ENCODE data around the gene EXOC4. TPM values are rescaled to one million over a fixed set of nuclear protein-coding genes. Genes with fewer than 3 reads are reported as not detected.

Gene EXOC4
- total RNA-seq, 4 donors from 2014 or later: 82.4 to 204 (median 128) TPM

DNA sequence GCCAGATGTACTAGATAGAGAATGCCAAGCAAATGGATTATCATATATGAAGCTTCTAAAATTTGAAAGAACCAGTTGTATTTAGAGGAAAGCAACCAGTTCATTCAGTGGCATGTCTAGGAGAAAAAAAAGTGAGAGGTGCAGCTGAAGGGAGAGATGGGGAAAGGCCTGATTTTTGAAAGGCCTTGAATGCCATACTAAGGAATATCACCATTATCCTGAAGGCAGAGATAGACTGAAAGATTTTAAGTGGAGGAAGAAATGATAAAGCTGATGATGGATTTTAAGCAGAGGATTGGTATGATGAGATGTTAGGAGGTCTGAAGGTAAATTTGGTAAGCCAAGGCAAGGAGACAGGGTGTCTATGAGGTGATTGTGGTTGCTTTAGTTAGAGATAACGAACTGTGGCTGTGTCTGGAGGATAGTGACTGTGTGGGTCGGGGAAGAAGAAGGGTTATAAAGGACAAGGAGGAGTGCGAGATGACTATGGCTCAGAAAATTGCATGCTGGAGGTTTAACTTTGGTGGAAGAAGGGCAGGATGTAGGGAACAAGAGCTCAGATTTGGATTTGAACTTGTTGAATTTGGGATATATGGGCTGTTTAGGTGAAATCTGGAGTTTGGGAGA is 330.8 kb downstream of the EXOC4 start:
- Histone ChIP-seq H3K9me3 (no peaks in the 10 kb centered on the region), H3K4me1 (peaks cover 0 to 8% (median 2%) of the 10 kb centered on the region in 4 donors), H3K27ac (no peak overlapping the region), H3K4me3 (no peak overlapping the region), H3K27me3 (no peaks in the 10 kb centered on the region), H3K36me3 (no peaks in the 10 kb centered on the region)
- no peak for TF ChIP-seq POLR2AphosphoS5 (IDR thresholded peaks at IDR 0.05)
- no peak for TF ChIP-seq POLR2A (IDR thresholded peaks at IDR 0.05)
- no peak for TF ChIP-seq EP300 (IDR thresholded peaks at IDR 0.05; ENCODE audit: low read depth)
- TF ChIP-seq, protein P1, sequence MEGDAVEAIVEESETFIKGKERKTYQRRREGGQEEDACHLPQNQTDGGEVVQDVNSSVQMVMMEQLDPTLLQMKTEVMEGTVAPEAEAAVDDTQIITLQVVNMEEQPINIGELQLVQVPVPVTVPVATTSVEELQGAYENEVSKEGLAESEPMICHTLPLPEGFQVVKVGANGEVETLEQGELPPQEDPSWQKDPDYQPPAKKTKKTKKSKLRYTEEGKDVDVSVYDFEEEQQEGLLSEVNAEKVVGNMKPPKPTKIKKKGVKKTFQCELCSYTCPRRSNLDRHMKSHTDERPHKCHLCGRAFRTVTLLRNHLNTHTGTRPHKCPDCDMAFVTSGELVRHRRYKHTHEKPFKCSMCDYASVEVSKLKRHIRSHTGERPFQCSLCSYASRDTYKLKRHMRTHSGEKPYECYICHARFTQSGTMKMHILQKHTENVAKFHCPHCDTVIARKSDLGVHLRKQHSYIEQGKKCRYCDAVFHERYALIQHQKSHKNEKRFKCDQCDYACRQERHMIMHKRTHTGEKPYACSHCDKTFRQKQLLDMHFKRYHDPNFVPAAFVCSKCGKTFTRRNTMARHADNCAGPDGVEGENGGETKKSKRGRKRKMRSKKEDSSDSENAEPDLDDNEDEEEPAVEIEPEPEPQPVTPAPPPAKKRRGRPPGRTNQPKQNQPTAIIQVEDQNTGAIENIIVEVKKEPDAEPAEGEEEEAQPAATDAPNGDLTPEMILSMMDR (IDR thresholded peaks at IDR 0.05): no peak
- intact Hi-C loops (cut with DNase I; ENCODE audit: low total_unique reads) (no loop called here), in situ Hi-C loops (cut with MboI; ENCODE audit: low pct_ligation_motif_present in 1 of 4, low pct_unique_long_range_greater_than_20kb in 1 of 4, low sequenced_read_pairs in 3 of 4) (no loop called here)
- 94 to 100% methylated on average over 2 to 3 of the region's 3 CpGs for WGBS, 2 donors (ENCODE audit: low coverage in 1 of 2)
- DNase-seq: no peak

DNA sequence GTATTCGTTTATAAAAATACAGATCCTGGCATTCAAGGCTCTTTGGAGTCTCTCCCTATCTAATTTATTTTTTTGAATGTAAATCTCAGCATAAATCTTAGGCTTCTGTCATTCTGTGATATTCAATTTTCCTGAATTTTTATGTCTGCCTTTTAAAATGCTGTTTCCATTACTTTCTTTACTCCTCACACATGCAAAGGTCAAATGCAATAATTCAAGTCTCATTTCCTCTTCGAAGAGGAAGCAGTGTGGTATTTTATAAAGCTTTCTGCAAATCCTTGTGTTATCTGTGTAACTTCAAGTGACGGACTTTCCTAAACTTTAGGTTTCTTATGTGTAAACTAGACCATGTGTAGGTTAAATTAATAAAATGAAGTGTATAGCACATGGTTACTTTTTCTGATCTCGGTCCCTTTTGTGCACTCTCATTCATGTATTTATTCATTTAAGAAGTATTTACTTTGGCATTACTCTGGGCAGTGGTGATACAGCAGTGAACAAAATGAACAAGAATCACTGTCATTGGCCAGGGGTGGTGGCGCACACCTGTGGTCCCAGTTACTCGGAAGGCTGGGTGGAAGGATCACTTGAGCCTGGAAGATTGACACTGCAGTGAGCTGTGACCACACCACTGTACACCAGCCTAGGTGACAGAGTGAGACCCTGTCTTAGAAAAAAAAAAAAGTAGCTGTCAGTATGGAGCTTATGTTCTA is 332.2 kb downstream of the EXOC4 start:
- in situ Hi-C loops (cut with MboI; ENCODE audit: low pct_ligation_motif_present in 1 of 4, low pct_unique_long_range_greater_than_20kb in 1 of 4, low sequenced_read_pairs in 3 of 4) (no loop called here), intact Hi-C loops (cut with DNase I; ENCODE audit: low total_unique reads) (no loop called here)
- Histone ChIP-seq H3K27ac (peak overlapping the region in 2 of 4 donors; percentile 12 to 14), H3K36me3 (no peaks in the 10 kb centered on the region), H3K9me3 (no peaks in the 10 kb centered on the region), H3K27me3 (no peaks in the 10 kb centered on the region), H3K4me1 (peaks cover 0 to 8% (median 2%) of the 10 kb centered on the region in 4 donors), H3K4me3 (no peak overlapping the region)
- no peak for DNase-seq
- WGBS, 2 donors (ENCODE audit: low coverage in 1 of 2): 56 to 70% methylated on average over 6 of the region's 6 CpGs
- no peak for TF ChIP-seq EP300 (IDR thresholded peaks at IDR 0.05; ENCODE audit: low read depth)
- no peak for TF ChIP-seq POLR2A (IDR thresholded peaks at IDR 0.05)
- TF ChIP-seq, protein P1 (IDR thresholded peaks at IDR 0.05): no peak

DNA sequence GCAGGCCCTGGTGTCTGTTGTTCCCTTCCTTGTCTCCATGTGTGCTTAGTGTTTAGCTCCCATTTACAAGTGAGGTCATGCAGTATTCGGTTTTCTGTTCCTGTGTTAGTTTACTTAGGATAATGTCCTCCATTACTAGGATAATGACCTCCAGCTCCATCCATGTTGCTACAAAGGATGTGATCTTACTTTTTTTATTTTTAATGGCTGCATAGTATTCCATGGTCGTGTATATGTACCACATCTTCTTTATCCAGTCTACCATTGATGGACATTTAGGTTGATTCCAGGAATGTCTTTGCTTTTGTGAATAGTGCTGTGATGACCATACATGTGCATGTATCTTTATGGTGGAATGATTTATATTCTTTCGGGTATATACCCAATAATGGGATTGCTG is 333.4 kb downstream of the EXOC4 start:
- no peaks in the 10 kb centered on the region for H3K36me3 ChIP-seq
- TF ChIP-seq POLR2AphosphoS5 (IDR thresholded peaks at IDR 0.05) (no peak), POLR2A (IDR thresholded peaks at IDR 0.05) (no peak), EP300 (IDR thresholded peaks at IDR 0.05; ENCODE audit: low read depth) (no peak)
- TF ChIP-seq, protein P1 (IDR thresholded peaks at IDR 0.05): no peak
- no peaks in the 10 kb centered on the region for H3K9me3 ChIP-seq
- no peak overlapping the region for H3K27ac ChIP-seq
- no peak for DNase-seq
- no peaks in the 10 kb centered on the region for H3K27me3 ChIP-seq
- H3K4me1 ChIP-seq: peaks cover 0 to 8% (median 2%) of the 10 kb centered on the region in 4 donors
- 91 to 97% methylated on average over 2 to 3 of the region's 3 CpGs for WGBS, 2 donors (ENCODE audit: low coverage in 1 of 2)
- intact Hi-C loops (cut with DNase I; ENCODE audit: low total_unique reads): no loop called here
- in situ Hi-C loops (cut with MboI; ENCODE audit: low pct_ligation_motif_present in 1 of 4, low pct_unique_long_range_greater_than_20kb in 1 of 4, low sequenced_read_pairs in 3 of 4): no loop called here
- no peak overlapping the region for H3K4me3 ChIP-seq

DNA sequence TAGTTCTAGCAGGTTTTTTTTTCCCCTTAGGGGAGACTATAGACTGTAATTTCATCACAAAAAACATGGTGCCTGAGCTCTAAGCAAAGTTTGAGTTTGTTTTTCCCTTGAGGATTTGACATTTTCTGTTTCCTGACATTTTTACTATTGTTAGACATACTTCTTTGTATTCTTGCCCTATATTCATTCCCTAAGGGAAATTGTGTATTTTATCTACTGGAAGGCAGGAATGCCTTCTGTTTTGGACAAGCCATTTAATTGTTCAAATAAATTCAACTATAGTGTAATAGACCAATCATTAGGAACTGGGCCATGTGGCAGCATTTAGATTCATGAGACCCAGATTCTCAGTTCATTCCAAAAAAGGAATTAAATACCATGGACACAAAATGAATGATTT is 335.0 kb downstream of the EXOC4 start:
- Histone ChIP-seq H3K27ac (no peak overlapping the region), H3K4me3 (no peak overlapping the region), H3K4me1 (peaks cover 0 to 8% (median 2%) of the 10 kb centered on the region in 4 donors), H3K9me3 (no peaks in the 10 kb centered on the region), H3K27me3 (no peaks in the 10 kb centered on the region), H3K36me3 (no peaks in the 10 kb centered on the region)
- intact Hi-C loops (cut with DNase I; ENCODE audit: low total_unique reads): no loop called here
- in situ Hi-C loops (cut with MboI; ENCODE audit: low pct_ligation_motif_present in 1 of 4, low pct_unique_long_range_greater_than_20kb in 1 of 4, low sequenced_read_pairs in 3 of 4): no loop called here
- DNase-seq: no peak
- TF ChIP-seq, protein P1 (IDR thresholded peaks at IDR 0.05): no peak
- no peak for TF ChIP-seq EP300 (IDR thresholded peaks at IDR 0.05; ENCODE audit: low read depth)
- TF ChIP-seq POLR2AphosphoS5 (IDR thresholded peaks at IDR 0.05): no peak
- no peak for TF ChIP-seq POLR2A (IDR thresholded peaks at IDR 0.05)

Measured in transverse colon (tissue), 4 donors.